NCI-H2171 treated with DMSO at 0.1 percent for 48 hours (cell line): Measurements from ENCODE around the gene HOXA13.
A peak's percentile ranks its signal among the peaks of the same experiment; 100 is the strongest.

ENCODE experiments used
- DNase-seq: peaks from one replicate; lab custom pipeline; 2025; lab: John Stamatoyannopoulos, UW

Gene HOXA13

DNA sequence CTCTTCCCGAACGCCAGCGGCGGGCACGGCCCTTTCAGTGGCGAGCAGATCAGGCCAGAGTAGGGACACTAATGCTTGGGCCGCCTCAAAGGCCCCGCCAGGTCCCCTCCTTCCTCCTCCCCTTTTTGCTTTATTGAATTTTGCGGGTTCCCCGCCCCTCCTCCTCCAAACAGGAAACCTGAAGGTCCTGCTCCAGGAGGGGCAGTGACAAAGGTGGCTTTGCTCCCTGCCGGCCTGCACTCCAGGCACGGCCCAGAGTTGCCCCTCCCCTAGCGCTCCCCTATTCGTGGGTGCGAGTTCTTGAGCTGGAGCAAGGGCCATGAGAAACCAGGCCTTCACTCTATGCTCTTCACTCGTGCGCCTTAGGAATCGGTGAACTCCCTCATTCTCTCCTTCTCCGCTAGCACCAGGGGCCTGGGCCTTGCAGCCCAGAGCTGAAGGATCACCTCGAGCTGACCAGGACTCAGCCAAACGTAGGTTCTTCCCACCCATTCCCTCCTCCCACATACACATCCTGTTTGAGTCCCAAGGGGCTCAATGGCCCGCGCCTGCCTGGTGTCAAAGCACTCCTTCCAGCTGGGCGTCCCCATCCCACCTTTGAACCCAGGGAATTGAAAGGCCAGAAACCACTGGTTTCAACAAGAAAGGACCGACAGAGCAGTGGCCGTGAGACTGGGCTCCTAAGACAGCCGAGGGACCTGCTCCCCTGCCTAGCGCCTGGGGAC lies 51.7 kb downstream of the HOXA13 start:
- no peak for DNase-seq

- DNase-seq = peak; percentile 50
Observed at GRCh38 chr7:27147199-27148030, 52.5 kb downstream of the HOXA13 start, which contains the start of gene HOXA6. Gene HOXA6, minus strand, starts transcription at chr7:27147774. Its CDS starts 25 bp downstream, at chr7:27147749.

- DNase-seq = no peak
Observed at GRCh38 chr7:27146491-27147198, 53.2 kb downstream of the HOXA13 start.

DNA sequence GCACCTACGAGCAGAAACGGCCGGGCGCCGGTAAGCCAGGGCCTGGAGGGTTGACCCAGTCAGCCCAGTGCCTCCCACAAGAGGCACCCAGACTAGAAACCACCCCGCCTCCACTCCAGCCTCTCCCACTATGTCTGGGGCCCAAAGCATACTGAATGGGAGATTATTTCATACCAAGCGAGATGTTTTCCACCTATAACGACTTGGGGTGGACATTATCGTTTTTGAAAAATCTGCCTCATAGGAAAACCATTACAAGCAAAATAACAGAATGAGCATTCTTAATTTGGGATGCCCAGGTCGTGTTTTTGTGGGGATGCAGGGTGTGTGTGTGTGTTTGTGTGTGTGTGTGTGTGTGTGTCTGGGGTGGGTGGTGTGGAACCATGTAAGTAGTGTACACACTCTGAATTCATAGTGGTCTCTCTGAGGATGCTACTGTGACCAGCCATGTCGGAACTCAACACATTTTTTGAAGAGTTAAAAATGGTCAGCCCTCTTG lies 53.9 kb downstream of the HOXA13 start:
- DNase-seq = no peak

DNA sequence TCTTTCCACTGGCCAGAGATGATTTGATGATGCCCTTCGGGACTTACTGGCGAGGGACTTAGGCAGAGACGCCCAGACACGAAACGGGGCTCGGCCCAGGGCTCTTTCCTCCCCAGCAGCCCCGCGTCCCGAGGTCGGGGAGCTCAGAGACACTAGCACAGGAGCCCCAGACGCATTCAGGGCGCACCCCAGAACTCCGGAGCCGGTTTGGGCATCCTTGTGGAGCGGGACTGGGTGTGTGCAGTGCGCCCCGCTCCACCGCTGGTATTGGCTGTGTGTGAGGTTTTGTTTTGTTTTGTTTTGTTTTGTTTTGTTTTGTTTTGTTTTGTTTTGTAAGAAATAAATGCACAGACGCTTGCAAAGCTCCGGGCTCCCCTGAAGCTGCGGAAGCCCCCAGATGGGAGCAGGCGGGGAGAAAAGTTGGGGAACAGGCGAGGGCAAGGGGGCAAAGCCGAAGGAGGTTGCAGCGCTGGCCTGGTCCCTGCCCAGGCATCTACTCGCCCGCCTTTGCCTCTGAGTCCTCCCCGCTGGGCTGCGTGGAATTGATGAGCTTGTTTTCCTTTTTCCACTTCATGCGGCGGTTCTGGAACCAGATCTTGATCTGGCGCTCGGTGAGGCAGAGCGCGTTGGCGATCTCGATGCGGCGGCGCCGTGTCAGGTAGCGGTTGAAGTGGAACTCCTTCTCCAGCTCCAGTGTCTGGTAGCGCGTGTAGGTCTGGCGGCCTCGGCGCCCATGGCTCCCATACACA lies 54.6 kb downstream of the HOXA13 start:
- no peak for DNase-seq

DNA sequence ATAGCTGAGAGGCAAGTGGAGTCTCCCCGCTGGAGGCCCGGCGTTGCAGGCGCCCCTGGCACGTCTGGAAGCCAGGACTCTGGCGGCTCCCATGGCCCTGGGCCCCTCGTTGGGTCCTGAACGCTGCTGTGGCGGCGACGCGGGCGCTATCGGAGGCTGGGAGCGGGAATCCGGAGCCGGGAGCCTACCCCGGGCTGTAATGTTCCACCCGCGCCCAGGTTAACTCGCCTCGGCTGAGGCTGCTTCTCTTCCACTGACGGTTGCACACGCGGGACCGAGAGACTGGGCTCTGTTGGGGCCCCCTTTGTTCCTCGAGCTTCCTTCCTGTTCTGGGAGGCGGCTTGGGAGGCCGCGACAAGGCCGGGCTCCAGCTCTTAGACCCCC lies 55.1 kb downstream of the HOXA13 start:
- DNase-seq = no peak
